Stimulated activated CD4-positive, alpha-beta T cell treated with anti-CD3 and anti-CD28 coated beads, TNF-alpha, amount 100 ng/mL, for 4 hours (primary cell): ENCODE data around the gene CACTIN.
"Not testable (repeated sequence)": the region's sequence is repeated elsewhere in the genome, so short reads cannot be mapped to it uniquely, and the experiment has no call there.

Source experiments
- DNase-seq, 3 experiments: peaks; one replicate each; pipeline ENCODE4 v3.0.0-alpha.2; 2020; ENCODE audit warnings: low read depth in 3 of 3

CACTIN gene

DNA sequence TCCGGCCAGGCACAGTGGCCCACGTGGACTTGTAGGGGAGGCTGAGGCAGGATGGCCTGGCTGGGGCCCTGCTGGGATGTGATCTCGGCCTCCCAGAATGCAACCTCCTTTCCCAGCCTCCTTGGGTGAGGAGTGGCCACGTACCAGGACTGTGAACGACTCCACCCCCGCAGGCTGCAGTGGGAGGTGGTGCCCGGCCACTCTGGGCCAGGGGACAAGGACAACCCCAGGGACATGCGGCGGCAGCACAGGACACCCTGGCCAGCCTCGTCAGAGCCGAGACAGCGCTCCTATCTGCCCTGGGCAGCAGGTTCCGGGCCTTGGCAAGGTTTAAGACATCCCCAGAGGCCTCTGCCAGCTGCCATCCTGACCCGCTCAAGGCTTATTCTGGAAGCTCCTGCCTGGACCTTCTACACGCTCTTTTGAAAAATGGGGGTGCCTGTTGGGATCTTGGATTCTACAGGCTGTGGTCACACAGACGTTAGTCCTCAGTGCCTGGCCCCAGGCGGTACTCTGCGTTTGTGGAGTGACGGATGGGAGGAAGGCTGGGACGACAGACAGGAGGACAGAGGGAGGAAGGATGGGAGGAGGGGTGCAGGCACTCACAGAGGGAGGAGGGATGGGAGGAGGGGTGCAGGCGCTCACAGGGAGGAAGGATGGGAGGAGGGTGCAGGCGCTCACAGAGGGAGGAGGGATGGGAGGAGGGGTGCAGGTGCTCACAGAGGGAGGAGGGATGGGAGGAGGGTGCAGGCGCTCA is 19.9 kb upstream of the CACTIN start:
- DNase-seq: no peak

DNA sequence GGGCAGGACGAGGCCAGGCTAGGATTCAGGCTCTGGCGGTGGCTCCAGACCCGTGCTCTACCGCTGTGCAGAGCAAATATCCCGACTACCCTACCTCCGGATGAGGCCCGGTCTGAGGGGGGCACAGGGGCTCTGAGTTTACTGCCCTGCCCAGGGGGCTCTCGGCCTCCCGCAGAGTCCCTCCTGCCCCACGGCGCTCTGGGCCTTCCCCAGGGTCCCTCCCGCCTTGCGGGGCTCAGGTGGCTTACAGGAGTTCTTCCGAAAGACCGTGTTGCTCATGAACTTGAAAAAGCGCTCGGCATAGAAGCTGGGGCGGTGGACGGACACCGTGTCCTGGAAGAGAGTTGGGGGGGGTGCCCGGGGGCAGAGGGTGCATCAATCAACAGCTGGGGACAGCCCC is 19.1 kb upstream of the CACTIN start:
- no peak for DNase-seq

DNA sequence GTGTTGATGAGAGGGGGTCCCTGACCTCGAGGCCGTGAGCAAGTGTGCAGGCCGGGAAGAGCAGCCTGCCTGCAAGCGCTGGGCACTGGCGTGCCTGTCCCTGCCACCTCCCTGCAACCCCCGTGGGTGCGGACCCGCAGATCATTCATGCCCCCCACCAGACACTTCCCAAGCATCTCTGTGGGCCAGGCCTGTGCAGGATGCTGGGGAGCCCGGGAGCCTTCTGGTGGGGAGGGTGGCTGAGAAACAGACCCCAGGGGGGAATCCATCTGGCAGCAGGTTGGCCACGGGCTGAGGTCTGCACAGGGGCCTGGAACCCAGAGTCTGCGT is 18.4 kb upstream of the CACTIN start:
- DNase-seq: no peak

DNA sequence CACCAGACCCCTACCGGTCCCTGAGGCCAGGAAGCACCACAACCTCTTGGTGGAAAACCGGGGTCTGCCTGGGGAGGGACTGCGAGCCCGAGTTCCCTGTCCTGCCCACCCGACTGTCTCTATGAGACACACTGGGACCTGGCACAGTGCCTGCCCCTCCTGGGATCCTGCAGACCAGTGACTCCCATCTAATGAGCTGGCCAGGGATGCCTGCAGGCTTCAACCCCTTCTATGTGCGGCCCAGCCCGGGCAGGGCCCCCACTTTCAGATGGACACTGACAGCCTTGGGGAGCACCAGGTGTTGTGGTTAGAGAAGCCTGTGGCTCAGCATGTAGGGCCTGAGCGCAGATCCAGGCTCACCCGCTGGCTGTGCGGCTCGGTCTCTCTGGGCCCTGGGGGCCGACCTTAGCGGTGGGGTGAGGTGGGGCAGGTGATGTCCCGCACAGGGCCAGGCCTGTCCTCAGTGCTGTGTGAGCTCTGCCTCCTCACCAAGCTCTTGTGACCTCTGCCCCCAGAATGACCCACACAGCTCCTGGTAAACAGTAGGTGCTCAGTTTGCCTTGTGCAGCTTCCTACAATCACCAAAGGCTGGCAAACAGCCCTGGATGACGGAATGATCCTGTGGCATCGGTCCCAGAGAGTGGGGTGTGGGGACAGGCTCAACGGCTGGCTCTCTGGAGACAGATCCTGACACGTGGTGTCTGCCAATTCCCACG is 17.9 kb upstream of the CACTIN start:
- no peak for DNase-seq

DNA sequence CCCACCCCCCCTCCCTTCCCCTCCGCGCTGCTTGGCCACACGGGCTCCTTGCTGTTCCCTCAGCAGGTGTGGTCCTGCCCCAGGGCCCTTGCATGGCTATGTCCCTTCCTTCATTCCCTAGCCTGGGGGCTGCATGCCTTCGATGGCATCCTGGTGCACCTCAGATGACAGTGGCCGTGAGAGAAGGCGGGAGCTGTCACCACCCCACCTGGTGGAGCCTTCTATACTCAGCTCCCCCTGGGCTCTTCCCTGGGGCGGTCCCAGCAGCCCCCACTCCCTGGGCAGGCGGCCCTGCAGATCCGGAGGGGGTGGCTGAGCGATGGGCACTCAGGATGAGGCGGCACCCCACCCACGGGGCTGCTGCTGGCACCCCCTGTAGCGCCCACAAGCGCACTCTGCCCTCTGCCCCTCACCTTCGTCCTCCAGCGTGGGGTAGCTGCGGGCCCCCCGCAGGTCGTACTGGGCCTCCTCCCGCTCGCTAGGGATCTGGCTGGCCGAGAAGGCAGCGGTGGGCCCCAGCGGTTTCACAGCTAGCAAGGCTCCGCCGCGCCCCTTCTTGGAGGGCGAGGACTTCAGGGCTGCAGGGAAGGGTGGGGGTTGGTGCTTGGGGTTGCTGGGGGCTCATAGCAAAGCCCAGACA is 17.2 kb upstream of the CACTIN start:
- DNase-seq: no peak

DNA sequence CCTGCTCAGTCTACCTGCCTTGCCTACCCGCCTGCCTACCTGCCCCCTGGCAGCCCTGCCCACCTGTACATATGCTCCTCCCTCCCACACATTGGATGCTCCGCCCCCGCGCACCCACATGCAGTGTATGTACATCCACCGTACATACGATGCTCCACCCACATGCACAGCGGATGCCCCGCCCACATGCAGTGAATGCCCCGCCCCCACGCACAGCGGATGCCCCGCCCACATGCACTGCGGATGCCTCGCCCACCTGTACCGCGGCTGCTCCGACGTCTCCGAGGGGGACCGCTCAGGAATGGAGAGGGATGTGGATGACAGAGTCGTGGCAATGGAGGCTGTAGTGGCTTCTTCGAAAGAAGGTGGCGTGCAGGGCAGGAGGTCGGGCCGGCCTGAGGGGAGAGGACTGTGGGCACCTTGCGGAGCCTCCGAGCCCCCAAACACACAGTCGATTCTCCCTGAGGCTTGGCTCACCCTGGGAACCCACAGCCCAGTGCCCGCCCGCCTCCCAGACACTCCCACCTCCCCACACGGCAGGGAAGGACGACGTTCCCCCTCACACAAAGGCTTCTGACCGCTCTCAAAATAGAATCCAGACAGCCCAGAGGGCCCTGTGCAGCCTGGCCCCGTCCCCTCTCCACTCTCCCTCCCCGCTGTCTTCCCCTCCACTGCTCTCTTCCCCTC is 16.5 kb upstream of the CACTIN start:
- DNase-seq: peak in 1 of 3 experiments; percentile 15

DNA sequence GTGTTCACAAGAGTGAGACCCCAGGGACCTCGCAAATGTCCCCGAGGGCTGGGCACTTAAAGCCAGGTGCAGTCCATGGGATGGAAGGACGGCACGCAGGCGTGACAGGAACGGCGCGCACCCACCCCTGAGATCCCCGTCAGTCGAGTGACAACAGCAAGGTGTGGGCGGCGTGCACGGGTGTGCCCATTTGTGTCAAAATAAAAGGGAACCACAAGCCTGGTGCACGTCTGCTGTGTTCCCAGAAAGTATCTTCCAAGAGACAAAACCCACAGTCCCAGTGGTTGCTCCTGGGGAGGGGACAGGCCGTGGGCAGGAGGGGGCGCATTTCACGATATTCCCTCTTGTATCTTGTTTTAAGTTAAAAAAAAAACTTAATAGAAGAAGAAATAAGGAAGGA is 15.7 kb upstream of the CACTIN start:
- DNase-seq: no peak

DNA sequence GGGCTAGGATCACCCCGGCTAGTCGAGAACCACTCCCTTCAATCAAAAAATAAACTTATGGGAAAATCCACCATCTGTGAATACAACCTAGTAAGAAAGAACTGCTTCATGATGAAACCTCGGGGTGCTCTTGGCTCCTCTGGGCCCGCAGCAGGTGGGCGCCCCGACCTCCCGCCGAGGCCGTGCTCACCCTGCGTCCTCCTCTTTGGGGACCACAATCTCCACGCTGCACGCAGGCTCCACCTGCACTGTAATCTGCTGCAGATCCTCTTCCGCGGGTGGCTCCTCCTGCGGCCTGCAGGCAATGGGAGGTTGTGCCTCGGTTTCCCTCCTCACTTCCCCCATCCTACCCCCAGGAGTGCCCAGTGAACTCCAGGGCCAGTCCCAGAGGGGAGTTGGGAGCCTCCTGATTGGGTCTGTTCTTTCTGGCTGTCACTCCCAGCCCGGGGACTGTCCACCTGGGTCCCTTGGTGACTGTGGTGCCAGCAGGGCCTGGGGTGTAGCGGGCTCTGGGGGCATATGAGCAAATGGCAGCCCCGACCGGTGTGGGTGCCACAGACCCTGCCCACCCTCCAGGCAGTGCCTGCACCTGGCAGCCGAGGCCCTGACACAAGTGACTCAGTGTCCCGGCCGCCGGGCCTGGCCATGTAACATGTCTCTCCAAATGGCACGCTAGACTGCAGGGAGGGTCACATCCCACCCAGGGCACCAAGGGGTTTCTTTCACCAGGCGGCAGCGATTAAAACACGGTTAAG is 15.1 kb upstream of the CACTIN start:
- no peak for DNase-seq

DNA sequence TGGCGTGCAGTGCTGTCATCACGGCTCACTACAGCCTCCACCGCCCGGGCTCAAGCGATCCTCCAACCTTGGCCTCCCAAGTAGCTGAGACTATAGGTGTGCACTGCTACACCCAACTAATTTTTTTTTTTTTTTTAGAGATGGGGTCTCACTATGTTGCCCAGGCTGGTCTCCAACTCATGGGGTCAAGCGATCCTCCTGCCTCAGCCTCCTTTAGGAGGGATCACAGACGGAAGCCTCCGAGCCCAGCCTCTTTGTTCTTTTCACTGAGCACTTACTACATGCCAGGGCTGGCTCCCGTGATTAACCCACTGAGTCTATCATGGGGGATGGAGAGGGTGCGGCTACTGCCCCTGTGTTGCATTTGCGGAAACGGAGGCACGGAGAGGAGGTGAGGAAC is 12.9 kb upstream of the CACTIN start:
- DNase-seq: no peak

DNA sequence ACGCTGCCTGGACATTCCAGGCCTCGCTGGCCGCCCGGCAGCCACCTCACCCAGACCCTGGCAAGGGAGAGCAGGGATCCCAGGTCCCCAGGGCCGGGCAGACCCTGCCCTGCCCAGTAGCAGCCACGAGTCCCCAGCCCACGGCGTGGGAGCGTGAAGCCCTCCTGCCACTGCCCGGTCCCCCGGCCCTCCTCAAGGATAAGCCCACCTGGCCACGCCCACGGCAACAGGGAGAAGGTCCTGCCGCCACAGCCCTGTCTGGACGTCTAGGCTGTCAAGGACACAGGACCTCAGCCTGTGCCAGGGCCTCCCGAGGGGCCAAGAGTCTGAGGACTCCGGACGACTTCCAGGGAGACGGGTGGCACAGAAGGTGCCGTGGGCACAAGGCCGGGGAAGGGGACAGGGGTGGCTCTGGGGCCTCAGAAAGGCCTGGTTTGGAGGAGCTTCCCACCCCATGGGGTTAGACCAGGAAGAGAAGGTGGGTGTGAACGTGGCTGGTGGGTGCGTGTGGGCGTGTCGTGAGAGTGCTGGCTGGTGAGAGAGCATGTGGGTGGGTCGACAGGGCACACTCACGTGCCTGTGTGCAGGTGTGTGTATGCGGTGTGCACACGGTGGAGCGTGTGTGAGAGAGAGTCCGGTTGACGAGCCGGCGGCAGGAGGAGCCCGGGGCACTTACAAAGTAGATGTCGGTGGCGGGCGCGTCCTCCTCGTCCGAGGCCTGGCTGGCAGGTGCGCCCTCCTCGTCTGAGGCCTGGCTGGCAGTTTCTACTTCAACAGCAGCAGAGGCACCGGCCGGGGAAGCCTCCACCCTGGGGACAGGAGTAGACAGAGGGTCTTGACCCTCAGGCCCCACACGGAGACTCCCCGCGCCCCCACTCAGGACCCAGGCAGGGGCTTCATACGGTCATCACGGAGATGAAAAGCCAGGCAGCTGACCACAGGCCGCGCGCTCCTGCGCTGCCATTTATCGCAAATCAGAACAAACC is 11.9 kb upstream of the CACTIN start:
- no peak for DNase-seq

DNA sequence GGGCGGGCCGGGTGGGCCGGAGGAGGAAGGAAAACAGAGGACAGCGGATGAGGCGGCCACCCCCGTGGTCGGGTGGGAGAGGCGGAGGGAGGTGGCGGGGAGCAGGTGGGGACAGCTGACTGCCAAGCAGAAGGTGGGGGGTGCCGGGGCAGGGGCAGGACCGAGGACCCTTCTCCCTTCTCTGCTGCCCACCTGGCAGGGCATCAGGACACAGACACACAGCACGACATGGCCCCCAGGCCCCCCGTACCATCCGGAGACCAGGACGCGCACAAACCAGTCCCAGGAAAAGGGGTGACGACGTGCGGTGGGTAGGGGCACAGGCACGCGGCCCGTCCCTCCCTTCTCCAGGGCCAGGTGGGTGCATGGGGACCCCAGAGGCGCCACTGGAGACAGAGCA is 11.0 kb upstream of the CACTIN start:
- DNase-seq: no peak

DNA sequence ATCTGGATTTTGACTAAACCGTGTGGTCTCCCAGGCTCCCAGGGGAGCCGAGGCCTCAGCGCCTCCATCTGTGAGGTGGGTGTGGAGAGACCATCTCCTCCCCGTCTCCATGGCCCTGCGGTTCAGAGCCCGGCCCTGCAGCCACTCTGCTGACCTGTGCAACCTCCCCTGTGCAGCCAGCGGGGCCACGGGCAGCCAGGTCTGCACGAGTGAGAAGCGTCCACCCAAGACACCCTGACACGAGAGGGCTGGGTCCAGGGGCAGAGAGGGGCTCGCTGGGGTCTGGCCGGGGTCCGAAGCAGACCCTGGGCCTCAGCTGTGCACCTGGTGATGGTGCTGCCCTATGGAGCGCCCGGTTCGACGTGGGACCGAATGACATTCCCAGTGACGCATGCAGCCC is 10.4 kb upstream of the CACTIN start:
- DNase-seq: no peak

DNA sequence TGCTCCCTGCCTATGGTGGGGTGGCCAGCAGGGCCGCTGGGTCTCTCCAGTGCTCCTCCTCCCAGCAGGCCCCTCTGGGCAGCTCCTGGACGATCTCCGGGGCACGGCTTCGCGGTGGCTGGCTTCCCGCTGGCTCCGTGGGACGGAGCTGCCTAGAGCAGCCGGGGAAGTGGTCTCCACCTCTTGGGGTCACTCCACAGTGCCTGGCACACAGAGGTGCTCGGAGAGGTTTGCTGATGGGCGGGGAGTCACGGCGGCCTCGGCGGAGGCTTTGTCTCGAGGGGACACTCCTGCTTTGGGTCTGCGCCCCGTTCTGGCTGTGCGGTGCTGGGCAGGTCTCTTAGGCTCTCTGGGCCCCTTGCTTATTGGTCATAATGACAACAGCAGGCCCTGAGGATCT is 9.9 kb upstream of the CACTIN start:
- no peak for DNase-seq

DNA sequence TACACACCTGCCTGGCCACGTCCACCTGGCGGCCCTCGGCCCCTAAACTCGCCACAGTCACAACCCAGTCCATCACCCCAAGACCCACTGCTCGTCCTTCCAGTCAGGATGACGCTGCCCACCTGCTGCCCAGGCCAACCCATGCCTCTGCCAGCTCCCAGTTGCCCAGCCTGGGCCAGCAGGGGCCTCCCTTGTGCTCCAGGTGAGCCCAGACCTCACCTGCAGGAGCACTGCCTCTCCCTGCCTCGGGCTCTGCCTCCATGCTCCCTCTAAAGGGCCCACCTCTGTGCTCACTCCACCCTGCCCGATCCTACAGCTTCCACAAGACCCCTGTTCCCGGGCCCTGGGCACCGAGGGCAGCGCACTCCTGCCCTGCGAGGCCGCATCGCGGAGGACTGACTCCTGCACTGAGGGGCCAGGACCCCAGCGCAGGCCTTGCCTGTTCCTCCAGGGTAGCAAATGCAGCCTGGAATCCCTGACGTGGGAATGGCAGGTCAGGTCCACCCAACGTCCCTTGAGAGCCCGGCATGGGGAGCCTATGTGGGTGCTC is 8.0 kb upstream of the CACTIN start:
- DNase-seq: no peak

DNA sequence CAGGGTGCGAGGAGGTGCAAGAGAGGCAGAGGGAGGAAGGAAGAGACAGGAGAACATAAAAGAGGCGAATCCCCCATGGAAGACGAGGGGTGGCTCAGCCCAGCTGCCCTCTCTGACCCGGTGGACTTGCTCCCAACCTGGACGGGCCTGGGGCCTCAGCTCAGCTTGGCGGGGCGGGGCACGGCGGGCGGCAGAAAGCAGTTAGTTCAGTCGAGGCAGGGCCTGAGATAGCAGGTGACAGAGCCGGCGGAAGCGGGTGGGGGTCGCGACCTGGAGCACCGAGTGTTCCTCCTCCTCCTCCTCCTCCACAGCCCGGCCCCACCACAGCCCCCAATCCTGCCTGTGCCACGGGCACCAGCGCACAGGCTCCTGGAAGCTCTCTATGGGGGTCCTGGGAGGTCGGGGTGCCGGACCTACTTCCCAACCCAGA is 7.0 kb upstream of the CACTIN start:
- no peak for DNase-seq

DNA sequence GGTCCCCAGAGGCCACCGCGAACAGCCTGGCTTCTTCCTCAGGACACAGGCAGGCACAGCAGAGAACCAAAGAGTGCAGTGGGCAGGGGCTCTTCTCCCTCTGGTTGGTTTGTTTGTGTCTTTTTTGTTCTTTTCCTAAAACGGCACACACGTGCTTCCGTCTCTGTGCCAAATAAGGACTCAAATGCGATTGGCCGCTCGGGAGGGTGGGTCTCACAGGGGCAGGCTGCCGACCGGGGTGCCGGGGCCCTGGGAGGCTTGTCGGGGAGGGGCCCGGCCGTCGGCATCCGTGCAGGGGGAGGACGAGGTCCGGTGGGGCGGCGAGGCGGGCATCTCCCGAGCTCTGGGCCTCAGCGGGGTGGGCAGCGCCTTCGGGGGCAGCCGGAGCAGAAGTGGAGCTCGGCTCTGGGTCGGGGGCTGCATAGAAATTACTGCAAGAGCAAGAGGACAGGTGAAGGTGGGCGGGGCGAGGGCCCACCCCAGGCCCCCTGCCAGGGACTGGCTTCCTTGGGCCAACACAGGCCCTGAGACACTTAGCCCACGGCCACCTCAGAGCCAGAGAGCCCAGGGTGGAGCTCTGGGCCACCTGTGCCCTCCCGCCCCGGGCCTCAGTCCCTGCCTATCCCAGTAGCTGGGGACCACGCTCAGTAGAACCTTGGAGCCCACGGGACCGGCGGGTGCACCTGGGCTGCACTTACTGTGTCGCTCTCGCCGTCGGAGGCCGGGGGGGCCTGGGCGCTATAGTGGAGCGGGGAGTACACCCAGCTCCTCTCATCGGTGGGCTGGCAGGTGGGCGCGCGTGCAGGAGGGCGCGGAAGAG is 6.4 kb upstream of the CACTIN start:
- no peak for DNase-seq

DNA sequence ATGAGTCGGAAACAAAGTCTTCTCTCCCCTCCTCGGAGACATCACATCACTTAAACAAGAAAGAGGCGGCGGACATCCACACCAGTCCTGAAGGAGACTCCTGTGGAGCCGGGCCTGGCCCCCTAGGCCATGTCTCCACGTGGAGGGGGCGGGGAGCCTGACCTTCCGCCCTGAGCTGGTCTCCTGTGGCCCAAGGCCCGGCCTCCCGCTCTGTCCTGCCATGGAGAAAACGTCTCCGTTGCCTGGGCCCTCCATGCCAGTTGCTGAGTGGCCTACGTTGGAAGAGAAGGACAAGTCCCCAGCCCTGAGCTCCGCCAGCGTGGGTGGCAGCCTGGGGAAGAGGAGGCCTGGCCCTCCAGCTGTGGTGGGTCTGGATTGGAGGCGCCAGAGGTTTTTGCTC is 5.5 kb upstream of the CACTIN start:
- DNase-seq: no peak

DNA sequence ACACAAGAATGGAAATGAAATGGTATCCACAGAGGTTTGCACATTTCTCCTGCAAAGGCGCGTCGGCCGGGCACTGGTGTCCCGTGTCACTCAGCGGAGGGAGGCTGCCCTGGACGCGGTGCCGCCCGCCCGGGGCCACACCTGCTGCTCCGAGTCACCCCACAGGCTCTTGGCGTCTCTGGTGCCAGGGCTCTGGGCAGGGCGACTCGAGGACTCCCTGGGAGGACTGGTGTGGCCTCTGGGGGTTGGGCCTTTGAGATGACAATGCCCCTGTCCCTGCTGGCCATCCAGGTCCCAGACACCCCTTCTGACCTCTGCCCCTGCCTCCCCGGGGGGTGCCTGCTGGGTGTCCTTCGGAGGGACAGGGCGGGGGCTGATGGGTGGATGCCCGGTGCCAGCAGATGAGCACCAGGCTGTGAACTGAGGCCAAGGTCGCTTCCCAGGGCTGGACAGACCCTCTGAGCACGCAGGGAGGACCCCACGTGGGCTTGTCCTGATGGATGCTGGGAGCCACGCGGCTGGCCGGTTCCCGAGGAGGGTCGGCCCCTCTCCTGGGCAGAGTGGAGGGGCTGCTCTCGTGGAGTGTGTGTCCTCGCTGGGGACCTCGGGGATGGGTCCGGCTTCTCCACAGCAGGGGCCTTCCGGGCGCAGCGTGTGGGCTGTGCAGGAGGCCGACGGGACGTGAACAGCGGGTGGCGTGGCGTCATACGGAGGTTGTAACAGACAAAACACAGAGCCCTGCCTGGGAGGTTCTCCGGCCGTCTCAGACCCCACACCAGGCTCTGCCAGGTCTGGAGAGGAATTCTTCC is 4.7 kb upstream of the CACTIN start:
- no peak for DNase-seq

DNA sequence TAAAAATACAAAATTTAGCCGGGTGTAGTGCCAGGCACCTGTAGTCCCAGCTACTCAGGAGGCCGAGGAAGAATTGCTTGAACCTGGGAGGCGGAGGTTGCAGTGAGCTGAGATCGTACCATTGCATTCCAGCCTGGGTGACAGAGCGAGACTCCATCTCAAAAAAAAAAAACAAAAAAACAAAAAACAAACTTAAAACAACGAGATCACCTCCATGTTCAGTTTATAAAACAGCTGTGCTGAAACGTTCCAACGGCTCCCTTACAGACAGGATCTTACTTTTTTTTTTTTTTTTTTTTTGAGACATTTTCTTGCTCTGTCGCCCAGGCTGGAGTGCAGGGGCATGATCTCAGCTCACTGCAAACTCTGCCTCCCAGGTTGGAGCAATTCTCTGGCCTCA is 2.2 kb upstream of the CACTIN start:
- not testable (repeated sequence) for DNase-seq
